Activated T-cell treated with anti-CD3 and anti-CD28 coated beads for 24 hours (primary cell): Measurements from ENCODE around the gene RREB1.

Source experiments
- DNase-seq: peaks from one replicate; pipeline ENCODE4 v3.0.0-alpha.2; 2020; ENCODE audit warnings: low read depth

The RREB1 gene

GRCh38 chr6:7222197-7222596 is 114.4 kb downstream of the RREB1 start:
- DNase-seq, result no peak

GRCh38 chr6:7224731-7225130 is 117.0 kb downstream of the RREB1 start:
- no peak for DNase-seq

- DNase-seq, result no peak
Observed at GRCh38 chr6:7228662-7229375, 121.1 kb downstream of the RREB1 start.

- DNase-seq, result no peak
Observed at GRCh38 chr6:7229376-7230326, 121.9 kb downstream of the RREB1 start.

- DNase-seq, result no peak
Observed at GRCh38 chr6:7230327-7230691, 122.5 kb downstream of the RREB1 start.

- DNase-seq, result no peak
Observed at GRCh38 chr6:7230956-7231713, 123.4 kb downstream of the RREB1 start.

- DNase-seq, result no peak
Observed at GRCh38 chr6:7232351-7232750, 124.6 kb downstream of the RREB1 start.

- no peak for DNase-seq
Observed at GRCh38 chr6:7234547-7234946, 126.8 kb downstream of the RREB1 start.

GRCh38 chr6:7235712-7236305 is 128.0 kb downstream of the RREB1 start:
- no peak for DNase-seq

- no peak for DNase-seq
Observed at GRCh38 chr6:7236306-7237209, 128.8 kb downstream of the RREB1 start.

GRCh38 chr6:7237653-7238188 is 130.0 kb downstream of the RREB1 start:
- no peak for DNase-seq

- no peak for DNase-seq
Observed at GRCh38 chr6:7238526-7238899, 130.8 kb downstream of the RREB1 start.

- DNase-seq, result peak; percentile 65
Observed at GRCh38 chr6:7238900-7239589, 131.3 kb downstream of the RREB1 start.

- DNase-seq, result no peak
Observed at GRCh38 chr6:7239590-7239948, 131.8 kb downstream of the RREB1 start.

GRCh38 chr6:7240351-7240750 is 132.6 kb downstream of the RREB1 start:
- no peak for DNase-seq

- DNase-seq, result no peak
Observed at GRCh38 chr6:7241160-7241559, 133.4 kb downstream of the RREB1 start.

- no peak for DNase-seq
Observed at GRCh38 chr6:7241709-7242645, 134.2 kb downstream of the RREB1 start.

GRCh38 chr6:7242835-7243178 is 135.0 kb downstream of the RREB1 start:
- no peak for DNase-seq
